Adrenal gland (tissue), 5 donors: ENCODE results near the gene NR1H2.

Experiments used
- POLR2A ChIP-seq, 2 donors: fragments of 450-650 bp; IDR thresholded peaks; one replicate each; pipeline ENCODE4 v1.6.1; 2017; ENCODE audit warnings: antibody characterized with exemption in 2 of 2, mild to moderate bottlenecking in 2 of 2, moderate library complexity in 1 of 2
- TF ChIP-seq, protein P1 (sequence below), 6 experiments: fragments of 450-650 bp in 4 of 6; fragments of 200-600 bp in 2 of 6; sonication (generic) in 1 of 6; IDR thresholded peaks; 1 replicate in 5 of 6; 2 replicates in 1 of 6; pipeline versions ENCODE4 v1.5.1 to v1.8.0; 2016 to 2021; ENCODE audit warnings: antibody characterized with exemption in 6 of 6, mild to moderate bottlenecking in 2 of 6, moderate library complexity in 1 of 6
- donor health status: DM: no; HTN: no; CAD: no.

DNA sequence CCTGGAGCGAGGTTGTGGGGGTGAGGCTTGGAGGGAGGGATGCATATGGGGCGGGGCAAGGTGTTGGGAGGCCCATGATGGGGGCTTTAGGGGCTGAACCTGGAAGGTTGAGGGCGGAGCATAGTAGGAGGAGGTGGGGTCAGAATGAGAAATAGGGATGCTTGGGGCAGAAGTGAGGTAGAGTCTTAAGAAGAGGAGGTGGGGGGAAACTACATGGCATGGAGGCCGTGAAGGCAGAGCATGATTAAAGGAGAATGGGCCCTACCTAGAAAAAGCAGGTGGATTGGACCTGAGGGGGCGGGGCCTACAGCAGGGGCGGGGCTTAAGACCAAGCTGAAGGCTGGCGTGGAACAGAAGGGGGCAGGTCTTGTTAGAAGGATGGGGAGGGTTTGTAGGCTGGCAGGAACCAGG lies 799 bp downstream of the NR1H2 start:
- TF ChIP-seq POLR2A (IDR thresholded peaks at IDR 0.05) = no peak
- TF ChIP-seq, protein P1, sequence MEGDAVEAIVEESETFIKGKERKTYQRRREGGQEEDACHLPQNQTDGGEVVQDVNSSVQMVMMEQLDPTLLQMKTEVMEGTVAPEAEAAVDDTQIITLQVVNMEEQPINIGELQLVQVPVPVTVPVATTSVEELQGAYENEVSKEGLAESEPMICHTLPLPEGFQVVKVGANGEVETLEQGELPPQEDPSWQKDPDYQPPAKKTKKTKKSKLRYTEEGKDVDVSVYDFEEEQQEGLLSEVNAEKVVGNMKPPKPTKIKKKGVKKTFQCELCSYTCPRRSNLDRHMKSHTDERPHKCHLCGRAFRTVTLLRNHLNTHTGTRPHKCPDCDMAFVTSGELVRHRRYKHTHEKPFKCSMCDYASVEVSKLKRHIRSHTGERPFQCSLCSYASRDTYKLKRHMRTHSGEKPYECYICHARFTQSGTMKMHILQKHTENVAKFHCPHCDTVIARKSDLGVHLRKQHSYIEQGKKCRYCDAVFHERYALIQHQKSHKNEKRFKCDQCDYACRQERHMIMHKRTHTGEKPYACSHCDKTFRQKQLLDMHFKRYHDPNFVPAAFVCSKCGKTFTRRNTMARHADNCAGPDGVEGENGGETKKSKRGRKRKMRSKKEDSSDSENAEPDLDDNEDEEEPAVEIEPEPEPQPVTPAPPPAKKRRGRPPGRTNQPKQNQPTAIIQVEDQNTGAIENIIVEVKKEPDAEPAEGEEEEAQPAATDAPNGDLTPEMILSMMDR (IDR thresholded peaks at IDR 0.05) = no peak
